HepG2 (cell line): ENCODE results near the gene KATNAL1. TPM values are rescaled to one million over a fixed set of nuclear protein-coding genes. Genes with fewer than 3 reads are reported as not detected.

Source experiments
- ATAC-seq: fragments of 200-7000 bp; cut with Tn5 transposase; 3 replicates; pipeline ENCODE4 v1.9.1; 2020; ENCODE audit warnings: mild to moderate bottlenecking, moderate library complexity
- BruUV-seq: library from RNA; stranded (reverse); fragments of 400-500 nt; replicated peaks from 2 replicates; lab custom pipeline; 2021; lab: Mats Ljungman, UMichigan
- CTCF ChIA-PET: fragments of 300-600 bp; formaldehyde crosslinking; extraction: SDS; loops from one replicate; lab custom pipeline; 2021; ENCODE audit warnings: low total read pairs, inconsistent platforms, low intra/inter-chr PET ratio; lab: Yijun Ruan, JAX
- POLR2A ChIA-PET: fragments of 350-600 bp; sonication (Branson Sonifier 250); formaldehyde crosslinking; loops from one replicate; lab custom pipeline; 2020; ENCODE audit warnings: antibody characterized with exemption, inconsistent platforms; lab: Yijun Ruan, JAX
- DNase-seq: peaks from one replicate; pipeline ENCODE4 v3.0.0-alpha.2; 2015; ENCODE audit warnings: low spot score
- FAIRE-seq: peaks from 3 replicates; lab custom pipeline; 2011; peaks lifted over from hg19 to GRCh38; lab: Jason Lieb, UNC
- H2AFZ ChIP-seq: one replicate; pipeline ENCODE4 v1.6.1; 2011; ENCODE audit warnings: low read length, inconsistent platforms
- H3K27ac ChIP-seq: fragments of 300-600 bp; 3 replicates; pipeline ENCODE4 v1.8.0; 2011; ENCODE audit warnings: mixed run types, mild to moderate bottlenecking, mixed read lengths, low read length, inconsistent platforms; ENCODE audit not compliant: insufficient read depth; ENCODE audit errors: extremely low read length
- H3K27me3 ChIP-seq, 2 experiments: fragments of 200-600 bp in 1 of 2; 2 replicates in 1 of 2; 3 replicates in 1 of 2; pipeline versions ENCODE4 v1.6.0 to v1.8.0; 2011; ENCODE audit warnings: low read length in 2 of 2, mild to moderate bottlenecking in 2 of 2, moderate library complexity in 2 of 2, inconsistent platforms in 1 of 2; ENCODE audit not compliant: insufficient read depth in 2 of 2, control insufficient read depth in 1 of 2
- H3K36me3 ChIP-seq, 2 experiments: fragments of 200-600 bp in 1 of 2; replicated peaks in 1 of 2; 2 replicates in 1 of 2; 3 replicates in 1 of 2; pipeline versions ENCODE4 v1.5.1 to v1.8.0; 2011; ENCODE audit warnings: low read length in 2 of 2, inconsistent platforms in 1 of 2; ENCODE audit not compliant: insufficient read depth in 2 of 2, control insufficient read depth in 1 of 2
- H3K4me1 ChIP-seq: 2 replicates; pipeline ENCODE4 v1.5.1; 2012; ENCODE audit warnings: low read length, inconsistent platforms; ENCODE audit not compliant: insufficient read depth
- H3K4me2 ChIP-seq: 2 replicates; pipeline ENCODE4 v1.6.0; 2011; ENCODE audit warnings: low read depth, low read length, inconsistent platforms
- H3K4me3 ChIP-seq, 3 experiments: fragments of 200-600 bp in 1 of 3; sonication (generic), shearing (Covaris generic) in 1 of 3; replicated peaks in 1 of 3; 2 replicates each; pipeline ENCODE4 v1.5.1; 2011 to 2016; ENCODE audit warnings: low read length in 3 of 3, inconsistent platforms in 2 of 3, low read depth in 2 of 3, mild to moderate bottlenecking in 2 of 3, control low read depth in 1 of 3, mixed read lengths in 1 of 3; ENCODE audit not compliant: insufficient read depth in 1 of 3
- H3K79me2 ChIP-seq: one replicate; pipeline ENCODE4 v1.6.1; 2011; ENCODE audit warnings: low read length, inconsistent platforms; ENCODE audit not compliant: insufficient read depth
- H3K9ac ChIP-seq: 2 replicates; pipeline ENCODE4 v1.6.0; 2011; ENCODE audit warnings: mild to moderate bottlenecking, low read depth, low read length, inconsistent platforms; ENCODE audit not compliant: insufficient read depth
- H3K9me3 ChIP-seq: 2 replicates; pipeline ENCODE4 v1.5.1; 2012; ENCODE audit warnings: mild to moderate bottlenecking, low read length
- H4K20me1 ChIP-seq: 2 replicates; pipeline ENCODE4 v1.6.0; 2011; ENCODE audit warnings: inconsistent platforms, mild to moderate bottlenecking, low read length, moderate library complexity; ENCODE audit not compliant: insufficient read depth
- CEBPG ChIP-seq: IDR thresholded peaks from 2 replicates; pipeline ENCODE4 v1.6.1; 2016
- CREBL2 ChIP-seq: sonication (generic); formaldehyde crosslinking; IDR thresholded peaks from 2 replicates; pipeline ENCODE4 v1.8.1; 2023; ENCODE audit warnings: missing genetic modification reagents, mild to moderate bottlenecking, borderline replicate concordance
- E2F1 ChIP-seq: sonication (generic); formaldehyde crosslinking; IDR thresholded peaks from 2 replicates; pipeline ENCODE4 v1.5.0; 2020; ENCODE audit warnings: missing genetic modification reagents
- HINFP ChIP-seq: sonication (generic); formaldehyde crosslinking; IDR thresholded peaks from 2 replicates; pipeline ENCODE4 v1.4.0; 2020; ENCODE audit warnings: low read depth, mild to moderate bottlenecking, missing genetic modification reagents
- MBD4 ChIP-seq: IDR thresholded peaks from 2 replicates; pipeline ENCODE4 v1.6.1; 2012; ENCODE audit warnings: low read length, inconsistent platforms, borderline replicate concordance
- MTA3 ChIP-seq: sonication (generic); formaldehyde crosslinking; IDR thresholded peaks from 2 replicates; pipeline ENCODE4 v1.4.0; 2020; ENCODE audit warnings: missing genetic modification reagents
- NR2F6 ChIP-seq, 2 experiments: IDR thresholded peaks; 2 replicates each; pipeline ENCODE4 v1.6.1; 2016; ENCODE audit warnings: antibody characterized with exemption in 1 of 2, mild to moderate bottlenecking in 1 of 2
- PAXIP1 ChIP-seq: sonication (generic); formaldehyde crosslinking; conservative IDR thresholded peaks from 2 replicates; pipeline ENCODE4 v1.4.0; 2020; ENCODE audit warnings: mild to moderate bottlenecking, missing genetic modification reagents, moderate library complexity
- THRA ChIP-seq: sonication (generic); formaldehyde crosslinking; IDR thresholded peaks from 2 replicates; pipeline ENCODE4 v1.4.0; 2020; ENCODE audit warnings: missing genetic modification reagents, borderline replicate concordance
- ZBTB42 ChIP-seq: sonication (generic); formaldehyde crosslinking; IDR thresholded peaks from 2 replicates; pipeline ENCODE4 v1.5.0; 2020; ENCODE audit warnings: mild to moderate bottlenecking, missing genetic modification reagents
- ZBTB8A ChIP-seq: sonication (generic); formaldehyde crosslinking; IDR thresholded peaks from 2 replicates; pipeline ENCODE4 v1.4.0; 2020; ENCODE audit warnings: mild to moderate bottlenecking, low read depth, missing genetic modification reagents, borderline replicate concordance
- ZNF567 ChIP-seq: sonication (generic); formaldehyde crosslinking; IDR thresholded peaks from 2 replicates; pipeline ENCODE4 v1.8.1; 2023; ENCODE audit warnings: mild to moderate bottlenecking, missing genetic modification reagents, borderline replicate concordance
- ZNF720 ChIP-seq: sonication (generic); formaldehyde crosslinking; IDR thresholded peaks from 2 replicates; pipeline ENCODE4 v1.4.0; 2020; ENCODE audit warnings: missing genetic modification reagents
- ZNF737 ChIP-seq: sonication (generic); formaldehyde crosslinking; IDR thresholded peaks from 2 replicates; pipeline ENCODE4 v1.5.0; 2020; ENCODE audit warnings: missing genetic modification reagents, mild to moderate bottlenecking, borderline replicate concordance
- WGBS: methylation state at CpG from one replicate; pipeline ENCODE4 v1.1.6; 2017; ENCODE audit warnings: low lambda C conversion rate; 5-methylcytosine and 5-hydroxymethylcytosine counted together
- in situ Hi-C: cut with HindIII; loops from 2 replicates; pipeline ENCODE4 v1.10.0; 2017; ENCODE audit warnings: low pct_unique_long_range_greater_than_20kb; ENCODE audit not compliant: extremely low pct_ligation_motif_present
- intact Hi-C: fragments of 100-400 bp; cut with micrococcal nuclease; formaldehyde crosslinking; loops from one replicate; pipeline ENCODE4 v1.10.0; 2022; ENCODE audit not compliant: unreplicated experiment
- polyA plus RNA-seq, 8 experiments: library from polyadenylated mRNA; depleted of rRNA in 3 of 8; stranded (reverse) in 7 of 8; unstranded in 1 of 8; fragments of >200 nt; fragmentation: Illumina TruSeq in 4 of 8; extraction: Trizol in 4 of 8; gene quantifications; 2 replicates each; pipeline versions ENCODE4 v1.2.1 to v1.2.3, GENCODE V29; 2011 to 2016; ENCODE audit warnings: low read depth in 4 of 8, missing spikeins in 1 of 8, mixed read lengths in 1 of 8; ENCODE audit not compliant: insufficient read depth in 1 of 8
- total RNA-seq, 5 experiments: library from RNA; depleted of rRNA; stranded (reverse); fragments of >200 nt; fragmentation: Illumina TruSeq; extraction: Trizol; gene quantifications; 2 replicates each; pipeline ENCODE4 v1.2.3, GENCODE V29; 2016; ENCODE audit warnings: low read depth in 1 of 5

Gene KATNAL1
- total and polyA plus RNA-seq, 2 of the 13 experiments (the other 11 are each of a cell fraction or from before 2014, with no cell fraction given): 3.2 to 11.8 TPM

- TF ChIP-seq ZNF567: no peak
- no peak for TF ChIP-seq ZBTB8A (CRISPR knock-in tag)
- no peak for TF ChIP-seq MTA3
- no peak for TF ChIP-seq CREBL2
- TF ChIP-seq ZBTB42: no peak
- no peak for TF ChIP-seq NR2F6 (IDR thresholded peaks at IDR 0.05)
- TF ChIP-seq NR2F6 (CRISPR knock-in tag; IDR thresholded peaks at IDR 0.05): no peak
- TF ChIP-seq ZNF737 (CRISPR knock-in tag): no peak
Observed at GRCh38 chr13:30319655-30320054, 12.3 kb upstream of the KATNAL1 start (continued).

GRCh38 chr13:30319130-30319529 lies 11.8 kb upstream of the KATNAL1 start:
- Histone ChIP-seq H2AFZ (no peak overlapping the region), H3K36me3 (no peaks in the 10 kb centered on the region; a peak in 1 of 5 replicates), H3K9ac (no peak overlapping the region), H3K79me2 (no peaks in the 10 kb centered on the region), H3K4me3 (no peak overlapping the region), H4K20me1 (no peaks in the 10 kb centered on the region), H3K27me3 (no peaks in the 10 kb centered on the region), H3K4me1 (peaks cover 6% of the 10 kb centered on the region; the same call in 1 of the 2 replicates), H3K27ac (no peak overlapping the region), H3K4me2 (no peak overlapping the region), H3K9me3 (no peaks in the 10 kb centered on the region)
- intact Hi-C loops (no loop called here), in situ Hi-C loops (no loop called here)
- DNase-seq (no peak), ATAC-seq (no peak), FAIRE-seq (no peak)
- WGBS: 94% methylated on average over 4 of the region's 4 CpGs
- ChIA-PET CTCF (no interaction called here), POLR2A (interaction anchor here (1.1 kb wide), 1 partner anchor 12 kb away, joined by 3 read pairs; the partner anchor contains the start of gene KATNAL1)
- BruUV-seq: no TSS peak
- TF ChIP-seq ZNF720 (CRISPR knock-in tag): no peak
- TF ChIP-seq THRA: no peak
- no peak for TF ChIP-seq CEBPG (CRISPR knock-in tag)
- TF ChIP-seq PAXIP1 (CRISPR knock-in tag): no peak
- TF ChIP-seq MBD4: no peak
- TF ChIP-seq HINFP (CRISPR knock-in tag): no peak
- TF ChIP-seq E2F1: no peak
